HL-60 (cell line): Measurements from ENCODE around the gene MACF1.

Experiments
- DNase-seq, 2 experiments: peaks; one replicate each; pipeline ENCODE4 v3.0.0-alpha.2; 2010 to 2020; ENCODE audit warnings: low read depth in 1 of 2, low spot score in 1 of 2
- H3K27ac ChIP-seq: fragments of 250-450 bp; sonication (Bioruptor Pico); replicated peaks from 2 replicates; pipeline ENCODE4 v1.5.1; 2020; ENCODE audit warnings: mild to moderate bottlenecking, moderate library complexity
- H3K27me3 ChIP-seq: fragments of 250-450 bp; sonication (Bioruptor Pico); 2 replicates; pipeline ENCODE4 v1.5.1; 2021; ENCODE audit warnings: mild to moderate bottlenecking, moderate library complexity; ENCODE audit not compliant: insufficient read depth, poor library complexity, severe bottlenecking
- H3K4me3 ChIP-seq: replicated peaks from 2 replicates; pipeline ENCODE4 v1.5.1; 2011; ENCODE audit warnings: mild to moderate bottlenecking, control low read depth, low read length; ENCODE audit not compliant: insufficient read depth
- GABPA ChIP-seq: IDR thresholded peaks from 2 replicates; pipeline ENCODE4 v1.6.1; 2012; ENCODE audit warnings: low read depth
- POLR2AphosphoS5 ChIP-seq: IDR thresholded peaks from 2 replicates; pipeline ENCODE4 v1.6.1; 2012; ENCODE audit warnings: low read depth
- SPI1 ChIP-seq: IDR thresholded peaks from 2 replicates; pipeline ENCODE4 v1.6.1; 2012; ENCODE audit warnings: low read depth, mild to moderate bottlenecking, borderline replicate concordance
- TF ChIP-seq, protein P1 (sequence below): IDR thresholded peaks from 2 replicates; pipeline ENCODE4 v1.6.1; 2012; ENCODE audit warnings: low read depth; ENCODE audit not compliant: insufficient replicate concordance
- TF ChIP-seq, protein P2 (sequence below): IDR thresholded peaks from one replicate; pipeline ENCODE4 v1.5.1; 2011; ENCODE audit warnings: low read length, control low read depth, inconsistent platforms; ENCODE audit not compliant: insufficient read depth

MACF1 gene

DNA sequence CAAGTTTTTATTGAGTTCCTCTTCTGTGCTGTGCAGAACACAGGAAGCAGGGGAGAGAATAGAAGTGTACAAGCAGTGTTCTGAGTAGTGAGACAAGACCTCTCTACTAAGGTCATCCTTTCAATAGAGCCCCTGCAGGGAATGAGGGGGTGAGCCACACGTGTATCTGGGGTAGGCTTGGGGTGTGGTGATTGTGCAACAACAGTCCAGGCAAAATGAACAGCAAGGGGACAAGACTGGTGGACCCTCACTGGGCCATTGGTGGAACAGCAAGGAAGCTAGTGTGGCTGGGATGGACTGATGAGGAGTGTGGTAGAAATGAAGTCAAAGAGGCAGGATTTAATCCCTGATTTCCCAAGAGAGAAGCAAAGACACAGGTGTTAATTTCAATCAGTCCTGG is 278.8 kb downstream of the MACF1 start:
- no peak for DNase-seq
- no peak; the same call in 1 of the 2 replicates for TF ChIP-seq SPI1
- TF ChIP-seq, protein P1, sequence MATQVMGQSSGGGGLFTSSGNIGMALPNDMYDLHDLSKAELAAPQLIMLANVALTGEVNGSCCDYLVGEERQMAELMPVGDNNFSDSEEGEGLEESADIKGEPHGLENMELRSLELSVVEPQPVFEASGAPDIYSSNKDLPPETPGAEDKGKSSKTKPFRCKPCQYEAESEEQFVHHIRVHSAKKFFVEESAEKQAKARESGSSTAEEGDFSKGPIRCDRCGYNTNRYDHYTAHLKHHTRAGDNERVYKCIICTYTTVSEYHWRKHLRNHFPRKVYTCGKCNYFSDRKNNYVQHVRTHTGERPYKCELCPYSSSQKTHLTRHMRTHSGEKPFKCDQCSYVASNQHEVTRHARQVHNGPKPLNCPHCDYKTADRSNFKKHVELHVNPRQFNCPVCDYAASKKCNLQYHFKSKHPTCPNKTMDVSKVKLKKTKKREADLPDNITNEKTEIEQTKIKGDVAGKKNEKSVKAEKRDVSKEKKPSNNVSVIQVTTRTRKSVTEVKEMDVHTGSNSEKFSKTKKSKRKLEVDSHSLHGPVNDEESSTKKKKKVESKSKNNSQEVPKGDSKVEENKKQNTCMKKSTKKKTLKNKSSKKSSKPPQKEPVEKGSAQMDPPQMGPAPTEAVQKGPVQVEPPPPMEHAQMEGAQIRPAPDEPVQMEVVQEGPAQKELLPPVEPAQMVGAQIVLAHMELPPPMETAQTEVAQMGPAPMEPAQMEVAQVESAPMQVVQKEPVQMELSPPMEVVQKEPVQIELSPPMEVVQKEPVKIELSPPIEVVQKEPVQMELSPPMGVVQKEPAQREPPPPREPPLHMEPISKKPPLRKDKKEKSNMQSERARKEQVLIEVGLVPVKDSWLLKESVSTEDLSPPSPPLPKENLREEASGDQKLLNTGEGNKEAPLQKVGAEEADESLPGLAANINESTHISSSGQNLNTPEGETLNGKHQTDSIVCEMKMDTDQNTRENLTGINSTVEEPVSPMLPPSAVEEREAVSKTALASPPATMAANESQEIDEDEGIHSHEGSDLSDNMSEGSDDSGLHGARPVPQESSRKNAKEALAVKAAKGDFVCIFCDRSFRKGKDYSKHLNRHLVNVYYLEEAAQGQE: no peak
- no peak for TF ChIP-seq POLR2AphosphoS5
- TF ChIP-seq, protein P2, sequence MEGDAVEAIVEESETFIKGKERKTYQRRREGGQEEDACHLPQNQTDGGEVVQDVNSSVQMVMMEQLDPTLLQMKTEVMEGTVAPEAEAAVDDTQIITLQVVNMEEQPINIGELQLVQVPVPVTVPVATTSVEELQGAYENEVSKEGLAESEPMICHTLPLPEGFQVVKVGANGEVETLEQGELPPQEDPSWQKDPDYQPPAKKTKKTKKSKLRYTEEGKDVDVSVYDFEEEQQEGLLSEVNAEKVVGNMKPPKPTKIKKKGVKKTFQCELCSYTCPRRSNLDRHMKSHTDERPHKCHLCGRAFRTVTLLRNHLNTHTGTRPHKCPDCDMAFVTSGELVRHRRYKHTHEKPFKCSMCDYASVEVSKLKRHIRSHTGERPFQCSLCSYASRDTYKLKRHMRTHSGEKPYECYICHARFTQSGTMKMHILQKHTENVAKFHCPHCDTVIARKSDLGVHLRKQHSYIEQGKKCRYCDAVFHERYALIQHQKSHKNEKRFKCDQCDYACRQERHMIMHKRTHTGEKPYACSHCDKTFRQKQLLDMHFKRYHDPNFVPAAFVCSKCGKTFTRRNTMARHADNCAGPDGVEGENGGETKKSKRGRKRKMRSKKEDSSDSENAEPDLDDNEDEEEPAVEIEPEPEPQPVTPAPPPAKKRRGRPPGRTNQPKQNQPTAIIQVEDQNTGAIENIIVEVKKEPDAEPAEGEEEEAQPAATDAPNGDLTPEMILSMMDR: no peak
- no peak for TF ChIP-seq GABPA
- Histone ChIP-seq H3K27ac (no peak overlapping the region), H3K4me3 (no peak overlapping the region), H3K27me3 (no peaks in the 10 kb centered on the region)

DNA sequence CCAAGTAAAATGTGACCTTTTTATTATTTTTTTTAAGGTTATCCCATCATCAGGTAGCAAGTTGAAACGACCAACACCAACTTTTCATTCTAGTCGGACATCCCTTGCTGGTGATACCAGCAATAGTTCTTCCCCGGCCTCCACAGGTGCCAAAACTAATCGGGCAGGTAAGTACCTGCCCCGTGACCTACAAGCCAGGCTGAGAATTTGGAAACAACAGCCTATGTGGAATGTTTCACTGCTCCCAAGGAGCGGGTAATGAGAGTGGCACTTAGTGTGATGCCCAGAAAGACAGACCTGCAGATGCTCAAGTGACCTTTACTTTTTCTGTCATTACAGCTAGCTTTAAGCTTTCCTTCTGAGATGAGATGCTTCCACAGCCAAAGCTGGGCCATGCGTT is 280.1 kb downstream of the MACF1 start:
- Histone ChIP-seq H3K4me3 (no peak overlapping the region), H3K27ac (no peak overlapping the region), H3K27me3 (no peaks in the 10 kb centered on the region)
- TF ChIP-seq POLR2AphosphoS5 (no peak), SPI1 (no peak), GABPA (no peak)
- TF ChIP-seq, protein P1: no peak
- TF ChIP-seq, protein P2: no peak
- DNase-seq: no peak

DNA sequence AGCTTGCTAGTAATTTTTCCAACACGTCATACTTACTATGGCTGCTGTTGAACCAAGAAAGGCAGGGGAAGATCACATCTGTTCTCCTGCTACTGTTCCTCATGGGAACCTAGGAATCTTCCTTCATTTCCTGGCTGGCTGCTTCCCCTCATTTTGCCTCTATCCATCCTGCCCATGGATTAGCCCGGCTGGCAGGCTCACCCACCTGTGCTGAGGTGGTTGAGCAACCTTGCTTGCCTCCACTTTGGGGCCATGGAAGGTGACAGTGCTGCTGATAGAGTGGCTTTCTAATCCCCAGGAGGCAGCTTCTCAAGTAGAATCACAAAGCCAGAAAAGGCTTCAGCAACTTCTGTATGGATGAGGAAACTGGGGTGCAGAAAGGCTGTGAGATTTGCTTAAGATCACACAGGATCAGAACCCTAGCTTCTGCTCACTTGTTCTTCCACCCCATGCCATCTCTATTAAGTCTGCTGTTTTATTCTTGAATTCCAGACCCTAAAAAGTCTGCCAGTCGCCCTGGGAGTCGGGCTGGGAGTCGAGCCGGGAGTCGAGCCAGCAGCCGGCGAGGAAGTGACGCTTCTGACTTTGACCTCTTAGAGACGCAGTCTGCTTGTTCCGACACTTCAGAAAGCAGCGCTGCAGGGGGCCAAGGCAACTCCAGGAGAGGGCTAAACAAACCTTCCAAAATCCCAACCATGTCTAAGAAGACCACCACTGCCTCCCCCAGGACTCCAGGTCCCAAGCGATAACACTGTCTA is 280.7 kb downstream of the MACF1 start:
- peaks cover 6% of the 10 kb centered on the region for H3K27me3 ChIP-seq
- TF ChIP-seq GABPA (no peak), SPI1 (no peak)
- DNase-seq: no peak

DNA sequence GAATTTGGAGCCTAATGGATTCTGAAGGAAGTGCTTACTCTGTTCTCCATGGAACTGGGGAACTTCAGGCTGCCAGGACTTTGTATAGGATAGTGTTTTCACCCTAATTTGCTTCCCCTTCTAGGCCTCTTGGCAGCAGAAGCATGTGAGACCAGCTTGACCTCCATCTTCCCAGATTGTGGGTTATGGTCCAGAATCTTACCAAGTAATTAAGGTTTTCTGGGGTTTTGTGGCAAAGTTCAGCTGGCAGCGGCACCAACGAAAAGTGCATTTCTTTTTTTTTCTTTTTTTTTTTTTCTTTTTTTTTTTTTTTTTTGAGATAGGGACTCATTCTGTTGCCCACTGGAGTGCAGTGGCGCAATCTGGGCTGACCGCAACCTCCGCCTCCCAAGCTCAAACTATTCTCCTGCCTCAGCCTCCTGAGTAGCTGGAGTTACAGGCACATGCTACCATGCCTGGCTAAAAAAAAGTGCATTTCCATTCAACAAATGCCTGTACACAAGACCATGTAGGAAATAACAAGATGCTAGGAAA is 283.6 kb downstream of the MACF1 start:
- H3K4me3 ChIP-seq: no peak overlapping the region
- TF ChIP-seq, protein P1: no peak
- peak; percentile 60; the same call in 1 of the 2 replicates for TF ChIP-seq POLR2AphosphoS5
- H3K27ac ChIP-seq: no peak overlapping the region
- H3K27me3 ChIP-seq: peaks cover 20% of the 10 kb centered on the region
- peak in 1 of 2 experiments; percentile 68 for DNase-seq

More for the DNA sequence above, 280.7 kb downstream of the MACF1 start:
- H3K4me3 ChIP-seq: no peak overlapping the region
- H3K27ac ChIP-seq: no peak overlapping the region
